HG03558 (cell line): ENCODE measurements around the gene CCDC17.

Source experiments
- ATAC-seq: cut with Tn5 transposase; IDR thresholded peaks from one replicate; pipeline ENCODE4 v1.9.1; 2021; ENCODE audit warnings: moderate number of reproducible peaks; ENCODE audit not compliant: unreplicated experiment; ENCODE audit errors: extremely low read depth

CCDC17 gene

DNA sequence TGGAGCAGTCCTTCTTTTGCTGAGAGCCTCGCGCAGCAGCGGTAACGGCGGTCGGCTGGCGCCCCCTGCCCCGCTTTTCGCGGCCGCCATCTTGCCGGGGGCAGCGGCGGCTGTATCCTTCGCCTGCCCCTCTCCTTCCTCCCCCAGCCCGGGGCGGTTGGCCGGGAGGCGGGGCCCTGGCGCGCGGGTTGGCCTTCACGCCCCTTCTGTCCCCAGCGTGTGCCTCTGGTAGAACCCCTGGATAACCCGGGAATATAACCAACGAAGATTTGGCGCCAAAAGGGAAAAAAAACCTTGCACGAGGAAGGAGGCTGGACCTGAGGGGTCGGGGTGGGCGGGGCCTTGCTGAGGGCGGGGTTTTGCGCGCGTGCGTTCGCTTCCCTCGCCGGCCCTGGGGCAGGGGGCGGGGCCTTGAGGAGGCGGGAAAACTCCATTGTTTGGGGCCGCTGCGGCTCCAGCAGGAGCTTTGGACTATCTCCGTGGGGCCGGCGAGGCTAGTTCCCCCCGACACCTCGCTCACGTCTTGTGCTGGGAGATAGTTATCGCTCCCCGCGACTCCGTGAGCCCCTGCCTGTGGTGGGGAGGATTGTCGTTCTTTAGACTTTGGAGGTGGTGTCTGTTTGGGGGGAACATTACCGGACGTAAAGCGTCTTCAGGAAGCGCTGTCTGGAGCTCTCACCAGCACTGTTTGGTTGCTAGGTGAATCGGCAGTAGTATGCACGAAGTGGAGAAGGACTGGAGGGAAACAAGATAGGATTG is 39.3 kb downstream of the CCDC17 start:
- ATAC-seq = no peak

DNA sequence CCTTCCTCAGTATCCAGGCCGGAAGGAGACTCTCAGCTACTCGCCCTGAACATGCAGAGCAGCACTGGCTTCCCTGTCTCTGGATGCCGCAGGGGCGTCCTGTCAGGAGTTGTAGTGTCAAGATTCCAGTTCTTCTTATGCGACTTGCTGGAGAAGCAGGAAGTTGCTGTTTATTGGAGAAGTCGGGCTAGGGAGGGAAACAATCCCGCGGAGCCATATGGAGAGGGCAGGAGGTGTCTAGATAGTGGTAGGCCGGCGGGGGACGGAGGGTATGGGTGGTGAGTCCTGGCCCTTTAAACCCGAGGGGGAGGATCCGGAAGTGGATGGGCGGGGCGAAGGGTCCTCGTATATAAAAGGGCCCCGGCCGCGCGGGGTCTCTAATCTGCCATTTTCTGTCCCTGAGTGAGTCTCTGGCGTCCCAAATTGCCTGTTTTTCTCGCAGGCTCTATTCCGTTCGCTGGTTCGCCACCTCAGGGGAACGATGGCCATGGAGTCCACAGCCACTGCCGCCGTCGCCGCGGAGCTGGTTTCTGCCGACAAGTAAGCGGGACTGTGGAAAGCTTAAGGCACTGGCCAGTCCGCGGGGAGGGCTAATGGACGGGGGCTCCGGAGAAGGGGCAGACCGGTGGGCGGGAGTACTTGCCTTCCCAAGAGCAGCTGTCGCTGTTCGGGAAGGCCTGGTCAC is 40.0 kb downstream of the CCDC17 start, which contains the start of gene NASP:
Gene NASP (plus strand): TSS at position 376 of the 685 bp plus-strand sequence. CDS start 106 bp downstream, at position 482.
- peak; percentile 10 for ATAC-seq

DNA sequence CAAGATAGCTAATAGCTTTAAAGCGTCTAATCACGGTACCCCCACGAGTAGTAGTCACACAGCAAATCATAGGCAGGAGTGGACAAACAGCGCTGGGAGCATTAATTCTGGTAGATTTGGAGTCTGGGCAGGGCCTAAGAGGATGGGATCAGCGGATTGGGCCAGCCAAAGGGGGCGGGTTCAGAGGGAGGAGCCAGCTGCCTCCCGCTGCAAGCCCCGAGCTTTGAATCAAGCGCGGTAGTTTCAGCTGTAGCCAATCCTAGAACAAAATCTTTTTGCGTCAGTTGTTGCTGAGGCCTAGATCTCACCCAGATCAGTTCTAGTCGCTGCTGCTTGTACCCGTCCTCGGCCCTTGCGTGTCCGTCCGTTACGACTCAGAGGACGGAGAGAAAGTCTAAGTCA is 40.6 kb downstream of the CCDC17 start:
- peak; percentile 62 for ATAC-seq

DNA sequence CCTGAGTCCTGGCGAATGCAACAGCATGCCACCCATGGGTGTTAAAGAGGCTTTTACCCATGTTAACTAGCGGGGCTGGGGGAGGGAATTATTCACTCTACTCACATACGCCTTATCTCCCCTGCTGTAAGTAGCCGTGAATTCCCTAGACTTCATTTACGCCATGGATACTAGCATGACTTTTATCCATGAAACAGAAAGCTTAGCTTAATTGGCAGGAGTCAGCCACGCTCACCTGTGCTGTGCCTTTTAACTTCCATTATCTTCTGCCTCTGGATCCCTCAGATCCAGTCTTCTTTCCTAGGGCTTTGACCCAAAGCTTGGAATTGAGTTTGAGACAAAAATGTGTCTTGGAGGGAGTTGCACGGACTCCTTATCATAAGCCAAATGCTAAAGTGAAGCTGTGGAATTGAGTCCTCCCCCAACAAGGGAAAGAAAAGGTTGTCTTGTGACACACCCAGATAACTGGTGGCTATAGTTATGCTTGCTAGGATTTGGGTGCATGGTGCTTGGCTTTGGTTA is 49.7 kb downstream of the CCDC17 start:
- ATAC-seq = no peak

DNA sequence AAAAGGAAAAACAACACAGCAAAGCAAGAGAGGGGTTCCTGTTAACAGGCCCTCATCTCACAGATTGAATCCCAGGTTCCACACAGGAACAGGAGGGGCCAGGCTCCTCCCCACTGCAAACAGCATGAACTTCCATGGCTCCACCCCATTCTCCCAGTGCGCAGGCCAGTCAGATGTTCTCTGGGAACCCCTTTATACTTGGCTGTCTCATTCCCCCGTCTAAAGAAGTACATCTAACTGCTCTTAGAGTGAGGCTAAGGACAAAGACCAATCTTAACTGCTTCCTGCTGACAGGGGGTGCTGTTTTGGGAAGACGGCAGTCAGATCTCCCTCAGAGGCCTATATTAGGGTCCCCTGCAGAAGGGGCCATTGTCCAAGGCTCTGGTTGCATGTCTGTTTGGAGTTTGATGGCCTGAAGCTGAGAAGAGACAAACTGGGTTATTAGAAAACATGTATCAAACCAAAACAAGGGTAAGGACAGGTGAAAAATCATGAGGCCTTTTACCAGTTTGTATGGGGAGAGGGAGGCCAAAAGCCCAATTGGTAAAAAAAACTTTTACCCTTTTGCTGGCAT is 50.5 kb downstream of the CCDC17 start:
- ATAC-seq = no peak

DNA sequence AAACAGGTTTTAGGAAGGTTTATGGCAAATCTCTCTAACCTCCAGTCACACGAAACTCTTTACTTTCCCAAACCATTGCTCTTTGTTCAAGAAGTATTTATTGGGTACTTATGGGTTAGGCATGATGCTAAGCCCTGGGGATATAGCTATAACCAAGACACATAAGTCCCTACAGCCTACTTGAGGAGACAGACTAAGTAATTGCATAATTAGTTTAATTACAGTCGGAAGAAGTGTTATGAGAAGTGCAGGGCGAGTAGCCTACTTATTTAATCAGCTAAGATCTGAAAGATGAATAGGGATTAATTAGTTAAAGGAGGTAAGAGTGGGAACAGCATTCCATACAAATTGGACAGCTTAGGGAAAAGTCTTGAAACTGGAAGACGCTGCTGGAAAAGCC is 53.2 kb downstream of the CCDC17 start:
- no peak for ATAC-seq
